RWPE1 (cell line): ENCODE data around the gene CNTN4.

ENCODE experiments used
- CTCF ChIA-PET: fragments of 350-600 bp; sonication (Branson Sonifier 250); formaldehyde crosslinking; extraction: SDS; loops from one replicate; lab custom pipeline; 2021; lab: Yijun Ruan, JAX
- POLR2A ChIA-PET: fragments of 400-600 bp; formaldehyde crosslinking; extraction: SDS; loops from one replicate; lab custom pipeline; 2020; ENCODE audit warnings: antibody characterized with exemption; ENCODE audit not compliant: low non-redundant PET; lab: Yijun Ruan, JAX
- DNase-seq: peaks from one replicate; pipeline ENCODE4 v3.0.0; 2012; ENCODE audit warnings: low spot score
- H3K27ac ChIP-seq: fragments of 450-650 bp; 2 replicates; pipeline ENCODE4 v1.5.1; 2017
- CTCF ChIP-seq: fragments of 450-650 bp; conservative IDR thresholded peaks from 2 replicates; pipeline ENCODE4 v1.5.1; 2017; ENCODE audit warnings: low read depth, mild to moderate bottlenecking

The CNTN4 gene

GRCh38 chr3:2940062-2940461 is 841.4 kb downstream of the CNTN4 start:
- ChIA-PET CTCF (no interaction called here), POLR2A (no interaction called here)
- H3K27ac ChIP-seq: no peak overlapping the region
- DNase-seq: no peak
- no peak for TF ChIP-seq CTCF

GRCh38 chr3:2944628-2945027 is 846.0 kb downstream of the CNTN4 start:
- no peak for TF ChIP-seq CTCF
- no peak for DNase-seq
- ChIA-PET POLR2A (no interaction called here), CTCF (interaction anchor here (0.6 kb wide), 1 partner anchor 1885 kb away, joined by 4 read pairs; no protein-coding TSS in a partner anchor)
- no peak overlapping the region for H3K27ac ChIP-seq

GRCh38 chr3:2945121-2945520 is 846.5 kb downstream of the CNTN4 start:
- ChIA-PET POLR2A (no interaction called here), CTCF (interaction anchor here (0.6 kb wide), 1 partner anchor 1885 kb away, joined by 4 read pairs; no protein-coding TSS in a partner anchor)
- H3K27ac ChIP-seq: no peak overlapping the region
- no peak for DNase-seq
- no peak for TF ChIP-seq CTCF

GRCh38 chr3:2947536-2947935 is 848.9 kb downstream of the CNTN4 start:
- no peak overlapping the region for H3K27ac ChIP-seq
- ChIA-PET CTCF (interaction anchor here (0.6 kb wide), 1 partner anchor 951 kb away, joined by 7 read pairs; no protein-coding TSS in a partner anchor), POLR2A (no interaction called here)
- no peak for DNase-seq
- no peak for TF ChIP-seq CTCF

GRCh38 chr3:2948882-2949281 is 850.2 kb downstream of the CNTN4 start:
- H3K27ac ChIP-seq: no peak overlapping the region
- no peak for TF ChIP-seq CTCF
- CTCF ChIA-PET: no interaction called here
- POLR2A ChIA-PET: no interaction called here
- no peak for DNase-seq

GRCh38 chr3:2950159-2950558 is 851.5 kb downstream of the CNTN4 start:
- H3K27ac ChIP-seq: no peak overlapping the region
- DNase-seq: no peak
- ChIA-PET POLR2A (no interaction called here), CTCF (no interaction called here)
- no peak for TF ChIP-seq CTCF

- POLR2A ChIA-PET: no interaction called here
- no peak for TF ChIP-seq CTCF
- CTCF ChIA-PET: no interaction called here
Measured at GRCh38 chr3:2957115-2957514, 858.4 kb downstream of the CNTN4 start.

More at GRCh38 chr3:2957115-2957514, 858.4 kb downstream of the CNTN4 start:
- no peak overlapping the region for H3K27ac ChIP-seq
- no peak for DNase-seq
